ENCODE results near the gene ROR2.
"Not testable (repeated sequence)": the region's sequence is repeated elsewhere in the genome, so short reads cannot be mapped to it uniquely, and the experiment has no call there.

Gene ROR2

DNA sequence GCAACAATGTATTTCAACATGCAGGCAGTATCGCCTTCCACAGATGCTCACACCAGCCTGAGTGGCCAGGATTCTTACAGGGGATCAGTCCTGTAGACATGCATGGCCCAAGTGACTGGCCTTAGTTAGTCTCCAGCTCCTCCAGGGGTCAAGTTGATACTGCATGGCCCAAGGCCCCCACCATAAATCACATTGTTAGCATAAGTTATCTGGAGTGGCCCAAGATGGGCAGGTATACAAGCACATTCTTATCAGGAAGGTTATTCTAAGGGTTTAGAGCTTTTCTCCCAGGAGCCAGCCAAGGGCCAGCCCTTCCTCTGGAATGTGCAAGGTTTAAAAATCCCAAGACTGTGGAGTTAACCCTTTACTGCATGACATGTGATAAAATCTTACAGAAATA is 295.5 kb downstream of the ROR2 start:
- in situ Hi-C loops (cut with MboI; ENCODE audit: low pct_unique_long_range_greater_than_20kb, low sequenced_read_pairs): no loop called here
- no peak for DNase-seq

DNA sequence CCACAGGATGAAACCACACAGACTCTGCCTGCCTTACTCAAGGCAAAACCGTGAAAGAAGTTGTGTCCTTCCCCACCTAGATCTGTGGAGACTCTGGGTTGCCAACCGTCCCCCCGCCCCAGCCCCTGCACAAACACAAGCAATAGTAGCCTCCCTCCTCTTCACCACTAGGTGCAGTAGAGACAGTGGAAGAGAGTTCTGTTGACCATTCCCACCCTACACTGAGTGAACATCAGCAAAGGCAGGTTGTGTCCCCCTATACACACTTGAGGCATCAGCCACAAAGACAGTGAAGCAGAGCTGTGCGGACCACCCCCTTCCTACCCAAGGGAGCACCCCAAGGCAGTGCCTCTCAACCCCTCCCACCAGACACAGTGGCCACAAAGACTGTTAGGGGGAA is 302.7 kb downstream of the ROR2 start:
- no peak for DNase-seq
- in situ Hi-C loops (cut with MboI; ENCODE audit: low pct_unique_long_range_greater_than_20kb, low sequenced_read_pairs): no loop called here

DNA sequence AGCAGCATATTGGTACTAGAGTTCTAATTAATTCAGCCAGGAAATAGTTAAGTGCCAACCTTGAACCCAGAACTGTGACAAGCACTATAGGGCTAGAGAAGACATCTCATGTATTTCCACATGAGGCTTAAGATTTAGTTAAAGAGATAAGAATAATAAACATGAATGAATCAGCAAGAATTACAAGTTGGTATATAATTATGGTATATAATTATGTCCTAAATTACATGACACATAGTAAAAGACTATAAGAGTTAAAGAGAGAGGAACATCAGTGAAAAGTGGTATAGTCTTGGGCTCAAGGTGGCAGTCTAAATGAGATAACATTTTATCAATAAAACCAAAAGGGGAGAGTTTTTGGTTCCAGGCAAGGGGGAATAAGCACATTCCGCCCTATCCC is 303.3 kb downstream of the ROR2 start:
- no peak for DNase-seq
- in situ Hi-C loops (cut with MboI; ENCODE audit: low pct_unique_long_range_greater_than_20kb, low sequenced_read_pairs): no loop called here

DNA sequence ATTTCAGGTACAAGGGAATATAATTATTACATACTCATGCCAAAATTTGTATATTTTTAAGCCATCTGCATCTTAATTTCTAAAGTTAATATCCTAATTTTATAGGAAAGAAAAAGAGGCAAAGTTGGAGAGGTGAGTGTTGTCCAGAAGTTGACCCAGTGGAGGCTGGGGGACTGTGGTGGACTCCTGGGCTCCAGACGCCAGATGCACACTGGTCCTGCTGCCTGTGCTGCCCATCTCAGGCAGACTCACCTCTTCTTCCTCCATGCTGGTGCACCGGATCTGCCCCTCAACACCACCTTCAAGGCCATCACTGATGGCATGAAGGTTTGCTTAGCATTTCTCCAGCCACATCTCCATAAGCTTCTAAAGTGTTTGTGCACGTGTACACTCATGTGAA is 305.6 kb downstream of the ROR2 start:
- in situ Hi-C loops (cut with MboI; ENCODE audit: low pct_unique_long_range_greater_than_20kb, low sequenced_read_pairs): no loop called here
- DNase-seq: no peak

DNA sequence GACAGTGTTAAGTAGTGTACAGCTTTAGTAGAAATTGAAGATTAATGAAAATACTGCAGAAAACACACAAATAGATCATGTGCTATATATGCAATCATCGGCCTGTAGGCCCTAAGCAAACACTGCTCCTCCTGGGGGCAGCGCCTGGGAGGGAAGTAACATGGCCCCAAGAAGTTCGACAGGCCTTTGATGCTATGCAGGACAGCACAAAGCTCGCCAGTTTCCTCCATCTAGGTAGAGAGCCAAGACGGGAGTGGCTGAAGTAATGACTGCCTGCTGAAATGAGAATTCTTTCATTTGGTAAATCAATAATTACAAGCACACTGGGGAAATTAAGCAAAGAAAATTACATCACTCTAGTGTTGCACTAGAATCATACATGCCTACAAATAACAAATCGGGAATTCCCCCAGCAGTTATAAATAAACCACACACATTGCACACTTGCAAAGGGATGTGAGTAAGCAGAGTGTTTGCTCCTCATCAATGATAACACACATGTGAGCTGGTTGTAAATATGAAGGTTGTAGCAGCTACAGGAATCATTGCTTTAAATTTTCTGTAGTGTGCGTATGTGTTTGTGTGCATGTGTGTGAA is 306.4 kb downstream of the ROR2 start:
- in situ Hi-C loops (cut with MboI; ENCODE audit: low pct_unique_long_range_greater_than_20kb, low sequenced_read_pairs): no loop called here
- DNase-seq: no peak

DNA sequence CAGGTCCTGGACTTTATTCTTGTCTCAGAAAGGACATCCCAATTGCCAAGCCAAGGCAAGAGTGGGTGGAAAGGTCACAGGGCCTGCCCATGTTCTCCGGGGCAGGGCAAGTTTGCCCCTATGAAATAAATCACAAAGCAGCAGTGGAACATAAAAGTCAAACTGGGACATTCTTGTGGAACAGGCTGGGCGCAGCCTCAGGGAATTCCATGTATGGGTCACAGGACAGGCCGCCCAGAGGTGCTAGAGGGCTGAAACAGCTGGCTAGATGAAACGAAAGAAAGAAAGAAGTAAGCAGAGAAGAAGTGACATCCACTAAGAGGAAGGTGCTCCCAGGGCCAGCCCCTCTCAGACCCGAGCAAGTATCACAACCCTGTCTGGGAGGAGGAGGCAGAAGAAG is 307.3 kb downstream of the ROR2 start:
- in situ Hi-C loops (cut with MboI; ENCODE audit: low pct_unique_long_range_greater_than_20kb, low sequenced_read_pairs): no loop called here
- DNase-seq: no peak

DNA sequence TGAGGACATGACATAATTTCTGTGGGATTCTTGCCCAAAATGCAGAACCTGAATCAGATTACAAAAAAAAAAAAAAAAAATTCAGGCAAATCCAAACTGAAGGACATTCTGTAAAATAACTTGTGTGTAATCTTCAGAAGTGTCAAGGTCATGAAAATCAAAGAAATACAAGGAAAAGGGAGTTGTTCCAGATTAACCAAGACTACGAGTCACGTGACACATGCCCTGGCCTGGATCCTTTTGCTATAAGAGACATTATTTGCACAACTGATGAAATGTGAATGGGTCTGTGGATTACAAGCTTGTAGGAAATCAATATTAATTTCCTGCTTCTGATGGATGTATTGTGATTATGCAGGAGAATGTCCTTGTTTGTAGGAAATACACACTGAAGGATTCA is 309.6 kb downstream of the ROR2 start:
- in situ Hi-C loops (cut with MboI; ENCODE audit: low pct_unique_long_range_greater_than_20kb, low sequenced_read_pairs): no loop called here
- no peak for DNase-seq

DNA sequence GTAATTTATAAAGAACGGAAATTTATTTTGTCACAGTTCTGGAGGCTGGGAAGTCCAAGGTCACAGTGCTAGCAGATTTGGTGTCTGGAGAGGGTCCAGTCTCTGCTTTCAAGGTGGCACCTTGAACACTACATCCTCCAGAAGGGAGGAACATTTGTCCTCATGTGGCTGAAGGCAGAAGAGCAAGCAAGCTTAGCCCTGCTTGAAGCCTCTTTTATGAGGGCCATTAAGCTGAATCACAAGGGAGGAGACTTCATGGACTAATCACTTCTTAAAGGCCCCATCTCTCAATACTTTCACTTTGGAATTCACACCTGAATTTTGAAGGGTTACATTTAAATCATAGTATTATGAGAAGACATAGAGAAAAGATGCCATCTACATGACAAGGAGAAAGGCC is 311.0 kb downstream of the ROR2 start:
- DNase-seq: no peak
- in situ Hi-C loops (cut with MboI; ENCODE audit: low pct_unique_long_range_greater_than_20kb, low sequenced_read_pairs): no loop called here

DNA sequence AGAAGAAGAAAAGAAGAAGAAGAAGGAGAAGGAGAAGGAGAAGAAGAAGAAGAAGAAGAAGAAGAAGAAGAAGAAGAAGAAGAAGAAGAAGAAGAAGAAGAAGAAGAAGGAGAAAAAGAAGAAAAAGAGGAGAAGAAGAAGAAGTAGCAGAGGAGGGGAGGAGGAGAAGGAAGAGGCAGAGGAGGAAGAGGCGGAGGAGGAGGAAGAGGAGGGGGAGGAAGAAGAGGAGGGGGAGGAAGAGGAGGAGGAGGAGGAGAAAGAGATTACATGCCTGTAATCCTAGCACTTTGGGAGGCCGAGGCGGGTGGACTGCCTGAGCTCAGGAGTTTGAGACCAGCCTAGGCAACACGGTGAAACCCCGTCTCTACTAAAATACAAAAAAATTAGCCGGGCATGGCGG is 315.2 kb downstream of the ROR2 start:
- DNase-seq; in situ Hi-C loops (cut with MboI; ENCODE audit: low pct_unique_long_range_greater_than_20kb, low sequenced_read_pairs): not testable (repeated sequence)

DNA sequence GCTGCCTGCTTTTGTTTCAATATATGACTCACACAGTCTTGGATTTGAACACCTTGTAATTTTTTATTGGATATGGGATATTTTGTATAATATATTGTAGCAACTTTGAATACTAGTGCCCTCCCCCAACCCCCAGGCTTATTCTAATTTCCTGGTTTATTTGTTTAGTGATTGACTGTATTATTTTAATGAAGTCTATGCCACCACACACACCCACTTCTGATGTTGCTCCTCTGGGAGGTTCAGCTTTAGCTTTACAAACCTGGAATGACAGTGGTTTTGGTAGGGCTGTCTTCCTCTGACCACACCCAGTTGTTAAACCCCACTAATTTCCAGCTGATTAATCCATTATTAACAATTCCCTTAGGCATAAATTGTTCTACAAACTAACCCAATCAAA is 320.3 kb downstream of the ROR2 start:
- no peak for DNase-seq
- in situ Hi-C loops (cut with MboI; ENCODE audit: low pct_unique_long_range_greater_than_20kb, low sequenced_read_pairs): no loop called here

DNA sequence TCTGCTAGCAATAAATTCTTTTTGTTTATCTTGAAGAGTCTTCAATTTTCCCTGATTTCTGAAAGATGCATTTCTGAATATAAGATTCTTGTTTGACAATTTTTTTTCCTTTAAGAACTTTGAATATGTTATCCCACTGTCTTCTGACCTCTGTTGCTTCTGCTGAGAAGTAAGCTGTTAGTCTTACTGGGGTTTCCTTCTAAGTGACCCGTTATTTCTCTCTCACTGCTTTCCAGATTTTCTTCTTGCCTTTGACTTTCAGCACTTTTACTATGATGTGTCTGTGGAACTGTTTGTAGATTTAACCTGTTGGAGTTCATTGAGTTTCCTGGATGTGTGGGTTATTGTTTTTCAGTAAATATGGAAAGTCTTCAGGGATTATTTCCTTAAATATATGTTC is 321.1 kb downstream of the ROR2 start:
- no peak for DNase-seq

DNA sequence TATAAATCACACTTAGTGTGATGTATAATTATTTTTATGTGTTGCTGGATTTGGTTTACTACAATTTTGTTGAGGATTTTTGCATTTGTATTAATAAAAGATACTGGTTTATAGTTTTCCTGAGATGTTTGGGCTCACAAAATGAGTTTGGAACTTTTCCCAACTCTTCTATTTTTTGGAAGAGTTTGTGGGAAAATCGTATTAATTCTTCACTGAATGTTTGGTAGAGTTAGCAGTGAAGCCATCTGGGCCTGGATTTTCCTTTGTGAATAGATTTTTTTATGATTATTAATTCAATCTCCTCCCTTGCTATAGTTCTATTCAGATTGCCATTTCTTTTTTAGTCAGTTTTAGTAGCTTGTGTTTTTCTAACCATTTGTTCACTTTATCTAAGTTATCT is 324.7 kb downstream of the ROR2 start:
- in situ Hi-C loops (cut with MboI; ENCODE audit: low pct_unique_long_range_greater_than_20kb, low sequenced_read_pairs): no loop called here
- no peak for DNase-seq

More for the DNA sequence above, 321.1 kb downstream of the ROR2 start:
- in situ Hi-C loops (cut with MboI; ENCODE audit: low pct_unique_long_range_greater_than_20kb, low sequenced_read_pairs): no loop called here

DNA sequence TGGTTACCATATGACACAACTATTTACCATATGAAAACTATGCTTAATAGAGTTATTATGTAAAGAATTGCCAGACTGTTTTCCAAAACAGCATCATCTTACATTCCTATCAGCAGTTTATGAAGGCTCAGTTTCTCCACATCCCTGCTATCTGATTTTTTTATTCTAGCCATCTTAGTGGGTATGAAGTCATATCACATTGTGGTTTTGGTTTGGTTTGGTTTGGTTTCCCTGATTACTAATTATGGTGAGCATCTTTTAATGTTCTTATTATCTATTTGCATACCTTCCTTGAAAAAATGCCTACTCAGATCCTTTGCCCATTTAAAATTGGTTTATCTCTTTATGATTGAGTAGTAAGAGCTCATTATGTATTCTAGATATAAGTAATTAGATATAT is 327.0 kb downstream of the ROR2 start:
- DNase-seq: no peak
- in situ Hi-C loops (cut with MboI; ENCODE audit: low pct_unique_long_range_greater_than_20kb, low sequenced_read_pairs): no loop called here

DNA sequence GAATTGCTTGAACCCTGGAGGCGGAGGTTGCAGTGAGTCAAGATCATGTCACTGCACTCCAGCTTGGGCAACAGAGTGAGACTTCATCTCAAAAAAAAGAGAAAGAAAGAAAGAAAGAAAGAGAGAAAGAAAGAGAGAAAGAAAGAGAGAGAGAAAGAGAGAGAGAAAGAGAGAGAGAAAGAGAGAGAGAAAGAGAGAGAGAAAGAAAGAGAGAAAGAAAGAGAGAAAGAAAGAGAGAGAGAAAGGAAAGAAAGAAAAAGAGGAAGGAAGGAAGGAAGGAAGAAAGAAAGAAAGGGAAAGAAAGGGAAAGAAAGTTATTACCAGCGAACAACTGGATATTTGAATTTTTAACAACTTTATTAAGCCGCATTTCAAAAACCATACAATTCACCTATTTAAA is 327.9 kb downstream of the ROR2 start:
- DNase-seq; in situ Hi-C loops (cut with MboI; ENCODE audit: low pct_unique_long_range_greater_than_20kb, low sequenced_read_pairs): not testable (repeated sequence)

DNA sequence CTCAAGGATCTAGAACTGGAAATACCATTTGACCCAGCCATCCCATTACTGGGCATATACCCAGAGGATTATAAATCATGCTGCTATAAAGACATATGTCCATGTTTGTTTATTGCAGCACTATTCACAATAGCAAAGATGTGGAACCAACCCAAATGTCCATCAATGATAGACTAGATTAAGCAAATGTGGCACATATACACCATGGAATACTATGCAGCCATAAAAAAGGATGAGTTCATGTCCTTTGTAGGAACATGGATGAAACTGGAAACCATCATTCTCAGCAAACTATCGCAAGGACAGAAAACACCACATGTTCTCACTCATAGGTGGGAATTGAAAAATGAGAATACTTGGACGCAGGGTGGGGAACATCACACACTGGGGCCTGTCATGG is 336.0 kb downstream of the ROR2 start:
- in situ Hi-C loops (cut with MboI; ENCODE audit: low pct_unique_long_range_greater_than_20kb, low sequenced_read_pairs); DNase-seq: not testable (repeated sequence)

DNA sequence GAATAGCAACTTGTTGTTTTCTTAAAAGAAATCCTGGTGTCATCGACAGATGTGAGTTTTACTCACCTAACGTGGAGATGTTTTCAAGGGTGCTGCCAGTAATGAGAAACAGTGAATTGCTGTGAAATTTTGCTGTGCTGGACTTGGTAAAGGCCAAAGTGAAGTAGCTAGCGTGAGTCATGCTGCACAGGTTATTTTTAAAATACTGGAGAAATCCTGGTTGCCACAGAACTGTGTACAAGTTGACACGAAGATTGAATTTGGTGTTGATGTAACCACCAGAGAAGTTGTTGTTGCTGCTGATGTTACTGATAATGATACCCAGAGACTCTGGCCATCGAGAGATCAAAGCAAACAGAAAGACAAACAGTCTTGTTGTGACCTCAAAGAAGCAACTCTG is 338.4 kb downstream of the ROR2 start:
- in situ Hi-C loops (cut with MboI; ENCODE audit: low pct_unique_long_range_greater_than_20kb, low sequenced_read_pairs): no loop called here
- no peak for DNase-seq

DNA sequence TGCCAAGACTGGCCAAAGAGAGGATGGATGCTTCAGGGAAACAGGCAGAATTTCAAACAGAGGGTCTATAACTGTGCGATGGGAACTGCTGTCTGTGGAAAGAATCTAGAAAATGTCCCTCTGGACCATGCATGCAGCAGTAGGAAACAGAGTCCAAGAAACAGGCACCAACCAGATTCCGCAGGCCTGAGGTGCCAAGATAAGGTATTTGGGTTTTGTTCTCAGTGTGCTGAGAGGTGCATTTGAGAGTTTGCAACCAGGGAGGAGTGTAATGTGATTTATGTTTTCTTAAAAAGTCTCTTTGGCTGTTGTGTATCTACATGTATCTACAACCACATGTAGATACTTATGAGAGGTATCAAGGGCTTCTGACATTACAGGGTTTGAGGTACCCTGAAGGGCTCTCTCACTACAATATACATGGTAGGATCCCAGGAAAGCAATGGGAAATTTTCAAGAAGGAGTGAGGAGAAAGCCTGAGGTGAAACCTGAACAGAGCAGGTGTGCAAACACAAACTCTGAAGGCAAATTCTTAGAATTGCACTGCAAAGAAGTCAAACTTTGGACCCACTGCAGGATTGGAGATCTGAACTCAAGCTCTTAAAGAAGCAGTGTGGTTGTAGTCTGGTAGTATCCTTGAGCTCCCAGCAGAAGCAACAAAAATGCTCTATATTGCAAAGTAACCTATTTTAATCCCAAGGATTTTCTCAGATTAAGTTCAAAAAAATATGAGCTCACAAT is 343.6 kb downstream of the ROR2 start:
- DNase-seq: no peak
- in situ Hi-C loops (cut with MboI; ENCODE audit: low pct_unique_long_range_greater_than_20kb, low sequenced_read_pairs): no loop called here

DNA sequence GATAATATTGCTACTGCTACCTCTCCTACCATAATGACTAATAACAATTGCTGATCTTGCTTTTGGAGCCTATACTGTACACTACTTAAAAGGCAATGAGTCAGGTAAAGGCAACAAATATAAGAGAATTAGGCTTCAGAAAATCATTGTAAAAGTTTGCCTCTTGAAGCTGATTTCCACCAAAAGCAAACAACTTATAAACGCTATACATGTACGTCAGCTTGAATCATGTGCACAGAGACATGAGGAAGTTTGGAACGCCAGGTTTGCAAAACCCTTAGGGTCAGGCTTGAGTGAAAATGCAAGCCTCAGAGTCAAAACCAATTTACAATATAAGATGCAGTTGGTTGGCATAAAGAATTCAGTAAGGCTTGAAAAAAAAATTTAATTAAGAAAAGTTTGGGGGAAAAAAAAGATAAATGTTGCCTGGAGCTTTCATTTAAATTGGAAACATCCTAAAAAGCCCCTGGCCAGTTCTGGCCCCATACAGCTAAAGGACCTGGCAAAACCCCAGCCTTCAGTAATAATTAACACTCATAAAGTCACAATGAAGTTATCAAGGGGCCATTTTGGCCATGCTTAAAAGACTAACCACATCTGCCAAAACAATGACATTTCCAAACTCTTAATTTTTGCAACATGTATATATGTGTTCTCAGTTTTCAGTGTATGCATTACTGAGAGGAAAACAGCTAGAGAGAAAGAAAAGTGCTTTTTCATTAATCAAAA is 345.4 kb downstream of the ROR2 start:
- no peak for DNase-seq
- in situ Hi-C loops (cut with MboI; ENCODE audit: low pct_unique_long_range_greater_than_20kb, low sequenced_read_pairs): no loop called here

DNA sequence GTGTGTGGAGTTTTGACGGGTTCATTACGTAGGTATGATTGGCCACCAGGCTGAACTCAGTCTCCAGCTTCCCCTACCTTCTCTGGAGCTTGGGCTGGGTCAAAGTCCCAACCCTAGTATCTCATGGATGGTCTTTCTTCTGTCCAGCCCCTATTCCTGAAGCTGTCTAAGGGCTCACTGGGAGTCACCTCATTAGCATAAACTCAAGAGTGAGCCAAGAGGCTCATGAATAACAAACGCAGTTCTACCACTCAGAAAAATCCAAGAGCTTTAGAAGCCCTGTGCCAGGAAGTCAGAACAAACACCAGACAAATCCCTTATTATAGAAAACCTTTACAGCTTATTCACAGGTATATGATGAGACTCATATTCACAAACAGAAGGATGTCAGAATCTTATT is 346.1 kb downstream of the ROR2 start:
- no peak for DNase-seq
- in situ Hi-C loops (cut with MboI; ENCODE audit: low pct_unique_long_range_greater_than_20kb, low sequenced_read_pairs): no loop called here

DNA sequence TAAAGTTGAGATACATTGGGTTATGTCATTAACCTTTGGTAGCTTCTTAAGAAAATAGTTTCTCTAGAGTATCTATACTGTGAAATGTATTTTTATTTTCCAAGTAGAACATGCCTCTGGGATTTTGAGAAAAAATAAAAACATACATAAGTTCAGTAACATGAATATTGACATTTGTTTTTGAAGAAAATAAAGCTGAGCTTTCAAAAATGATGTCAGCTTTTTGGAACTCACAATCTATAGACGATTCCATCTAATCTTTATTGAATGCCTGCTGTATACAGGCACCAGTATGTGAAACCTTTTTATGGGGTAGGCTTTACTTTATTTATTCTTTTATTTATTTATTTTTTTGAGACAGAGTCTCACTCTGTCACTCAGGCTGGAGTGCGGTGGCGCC is 350.5 kb downstream of the ROR2 start:
- in situ Hi-C loops (cut with MboI; ENCODE audit: low pct_unique_long_range_greater_than_20kb, low sequenced_read_pairs): no loop called here
- DNase-seq: no peak

DNA sequence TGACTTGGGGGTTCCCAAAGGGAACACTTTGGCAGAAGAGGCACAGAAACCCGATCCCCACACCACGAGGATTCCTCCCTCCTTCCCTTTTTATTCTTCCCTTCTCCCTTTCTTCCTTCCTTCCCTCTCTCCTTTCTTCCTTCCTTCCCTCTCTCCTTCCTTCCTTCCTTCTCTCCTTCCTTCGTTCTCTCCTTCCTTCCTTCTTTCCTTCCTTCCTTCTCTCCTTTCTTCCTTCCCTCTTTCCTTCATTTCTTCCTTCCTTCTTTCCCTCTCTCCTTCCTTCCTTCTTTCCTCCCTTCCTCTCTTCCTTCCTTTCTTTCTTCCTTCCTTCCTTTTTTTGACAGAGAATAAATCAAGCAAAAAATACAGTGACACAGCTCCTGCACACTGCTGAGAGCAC is 358.4 kb downstream of the ROR2 start:
- in situ Hi-C loops (cut with MboI; ENCODE audit: low pct_unique_long_range_greater_than_20kb, low sequenced_read_pairs): no loop called here
- DNase-seq: no peak
